Cardiac fibroblast (primary cell): Measurements from ENCODE around the gene RAB11A.
A peak's percentile ranks its signal among the peaks of the same experiment; 100 is the strongest.

Source experiments
- DNase-seq, 2 donors: peaks; one replicate each; pipeline versions ENCODE4 v3.0.0 to v3.0.0-alpha.2; 2010; ENCODE audit warnings: low read depth in 2 of 2
- H3K4me3 ChIP-seq, 2 donors: replicated peaks in 1 of 2; 1 replicate in 1 of 2; 2 replicates in 1 of 2; pipeline ENCODE4 v1.5.1; 2011; ENCODE audit warnings: low read depth in 2 of 2, low read length in 2 of 2, mild to moderate bottlenecking in 2 of 2, moderate library complexity in 1 of 2
- CTCF ChIP-seq: IDR thresholded peaks from one replicate; pipeline ENCODE4 v1.5.1; 2011; ENCODE audit warnings: low read depth, mild to moderate bottlenecking, low read length, inconsistent platforms

RAB11A gene

GRCh38 chr15:65901836-65902235, 32.5 kb downstream of the RAB11A start:
- H3K4me3 ChIP-seq = no peak overlapping the region
- TF ChIP-seq CTCF = no peak
- DNase-seq = no peak

GRCh38 chr15:65902373-65902772, 33.1 kb downstream of the RAB11A start:
- no peak overlapping the region for H3K4me3 ChIP-seq
- peak; percentile 20 to 61 for DNase-seq
- TF ChIP-seq CTCF = no peak

GRCh38 chr15:65903296-65904073, 34.2 kb downstream of the RAB11A start:
- DNase-seq = peak; percentile 56 to 57
- H3K4me3 ChIP-seq = no peak overlapping the region
- no peak for TF ChIP-seq CTCF

- TF ChIP-seq CTCF = no peak
- no peak overlapping the region for H3K4me3 ChIP-seq
- peak in 1 of 2 donors; percentile 12 for DNase-seq
Measured at GRCh38 chr15:65904301-65904700, 35.0 kb downstream of the RAB11A start.

- no peak overlapping the region for H3K4me3 ChIP-seq
- no peak for TF ChIP-seq CTCF
- DNase-seq = no peak
Measured at GRCh38 chr15:65906396-65906795, 37.1 kb downstream of the RAB11A start.

GRCh38 chr15:65907661-65908060, 38.4 kb downstream of the RAB11A start:
- no peak overlapping the region for H3K4me3 ChIP-seq
- TF ChIP-seq CTCF = no peak
- no peak for DNase-seq

GRCh38 chr15:65908876-65909275, 39.6 kb downstream of the RAB11A start:
- TF ChIP-seq CTCF = no peak
- H3K4me3 ChIP-seq = no peak overlapping the region
- no peak for DNase-seq
